Stimulated activated CD4-positive, alpha-beta T cell treated with anti-CD3 and anti-CD28 coated beads, Interleukin-15, amount 100 ng/mL, for 1 hour (primary cell): ENCODE results near the gene TMEM14C.
A peak's percentile ranks its signal among the peaks of the same experiment; 100 is the strongest.

Experiments
- DNase-seq, 2 donors: peaks; one replicate each; pipeline ENCODE4 v3.0.0-alpha.2; 2020; ENCODE audit warnings: low read depth in 1 of 2, low spot score in 1 of 2

TMEM14C gene

GRCh38 chr6:10722820-10723566, at the start of gene TMEM14C:
Gene TMEM14C (plus strand): TSS chr6:10723070. CDS start chr6:10724614, 1,544 bp downstream.
- DNase-seq, result peak; percentile 60 to 76

GRCh38 chr6:10676403-10676802, 46.5 kb upstream of the TMEM14C start:
- no peak for DNase-seq

GRCh38 chr6:10678456-10678855, 44.4 kb upstream of the TMEM14C start:
- no peak for DNase-seq

- DNase-seq, result no peak
These were observed 41.1 kb upstream of the TMEM14C start for GRCh38 chr6:10681795-10682194.

- DNase-seq, result no peak
These were observed 40.4 kb upstream of the TMEM14C start for GRCh38 chr6:10682355-10682988.

- no peak for DNase-seq
These were observed 38.3 kb upstream of the TMEM14C start for GRCh38 chr6:10684618-10685017.

- no peak for DNase-seq
These were observed 37.6 kb upstream of the TMEM14C start for GRCh38 chr6:10685092-10685915.

GRCh38 chr6:10686901-10687300, 36.0 kb upstream of the TMEM14C start:
- no peak for DNase-seq

GRCh38 chr6:10687582-10687981, 35.3 kb upstream of the TMEM14C start:
- DNase-seq, result no peak

GRCh38 chr6:10690651-10691445, 32.0 kb upstream of the TMEM14C start:
- DNase-seq, result no peak

GRCh38 chr6:10692965-10693538, 29.8 kb upstream of the TMEM14C start:
- DNase-seq, result no peak

GRCh38 chr6:10694302-10695085, 28.4 kb upstream of the TMEM14C start, which contains the start of the genes C6orf52 and PAK1IP1:
Gene C6orf52 (minus strand): TSS chr6:10694616. CDS start chr6:10687550, 7,066 bp downstream.
Gene PAK1IP1 (plus strand): TSS chr6:10694972. CDS start chr6:10694986, 14 bp downstream.
- peak; percentile 81 to 84 for DNase-seq

GRCh38 chr6:10695086-10695657, 27.7 kb upstream of the TMEM14C start:
- no peak for DNase-seq

GRCh38 chr6:10696655-10697054, 26.2 kb upstream of the TMEM14C start:
- no peak for DNase-seq

- no peak for DNase-seq
These were observed 8.9 kb upstream of the TMEM14C start for GRCh38 chr6:10713962-10714361.

GRCh38 chr6:10719296-10719963, 3.4 kb upstream of the TMEM14C start:
- DNase-seq, result no peak

GRCh38 chr6:10719964-10720264, 3.0 kb upstream of the TMEM14C start:
- DNase-seq, result no peak

GRCh38 chr6:10720265-10720959, 2.5 kb upstream of the TMEM14C start:
- peak; percentile 33 to 49 for DNase-seq
